ENCODE data around the gene ASAP3.

ASAP3 gene

GRCh38 chr1:23526329-23527041, 42.5 kb upstream of the ASAP3 start:
- H3K27me3 ChIP-seq (replicated peaks; ENCODE audit: insufficient read depth, low read length), result no peaks in the 10 kb centered on the region
- no peaks in the 10 kb centered on the region for H4K20me1 ChIP-seq (ENCODE audit: insufficient read depth, low read length)
- peaks cover 62% of the 10 kb centered on the region for H3F3A ChIP-seq (ENCODE audit: insufficient read depth, low read length)
- peaks cover 12% of the 10 kb centered on the region; the same call in 1 of the 2 replicates for H3K36me3 ChIP-seq (replicated peaks; ENCODE audit: insufficient read depth, low read length)
- H3K4me1 ChIP-seq (ENCODE audit: low read length), result peaks cover 46% of the 10 kb centered on the region
- H2AFZ ChIP-seq (ENCODE audit: low read length), result no peak overlapping the region
- no peak for TF ChIP-seq EZH2 (optimal IDR thresholded peaks at IDR 0.05; ENCODE audit: low read depth, low read length)
- no peak for TF ChIP-seq EZH2phosphoT487 (IDR thresholded peaks at IDR 0.05; ENCODE audit: low read length)
- TF ChIP-seq CTCF (IDR thresholded peaks at IDR 0.05; ENCODE audit: low read length), result no peak
- H3K9me3 ChIP-seq (replicated peaks; ENCODE audit: insufficient read depth, low read length), result no peaks in the 10 kb centered on the region
- DNase-seq, result peak; percentile 41
- H3K4me2 ChIP-seq (ENCODE audit: low read depth, low read length), result peak overlapping the region; percentile 74
- peak overlapping the region; percentile 95 for H3K27ac ChIP-seq (ENCODE audit: low read length)
- H3K9ac ChIP-seq (ENCODE audit: low read length), result peak overlapping the region; percentile 98
- H3K9me2 ChIP-seq (replicated peaks; ENCODE audit: insufficient read depth, low read length), result no peaks in the 10 kb centered on the region
- H3K4me3 ChIP-seq (ENCODE audit: low read length), result peak overlapping the region; percentile 95
- H3K79me2 ChIP-seq (ENCODE audit: low read length), result peaks cover 78% of the 10 kb centered on the region

- Histone ChIP-seq H3K36me3 (replicated peaks; ENCODE audit: insufficient read depth, low read length) (peaks cover 12% of the 10 kb centered on the region; the same call in 1 of the 2 replicates), H3K79me2 (ENCODE audit: low read length) (peaks cover 82% of the 10 kb centered on the region), H3K4me2 (ENCODE audit: low read depth, low read length) (peak overlapping the region; percentile 74), H3K4me1 (ENCODE audit: low read length) (peaks cover 45% of the 10 kb centered on the region), H3K4me3 (ENCODE audit: low read length) (peak overlapping the region; percentile 95), H3F3A (ENCODE audit: insufficient read depth, low read length) (peaks cover 62% of the 10 kb centered on the region), H2AFZ (ENCODE audit: low read length) (no peak overlapping the region), H3K27me3 (replicated peaks; ENCODE audit: insufficient read depth, low read length) (no peaks in the 10 kb centered on the region), H3K27ac (ENCODE audit: low read length) (peak overlapping the region; percentile 95), H3K9me3 (replicated peaks; ENCODE audit: insufficient read depth, low read length) (no peaks in the 10 kb centered on the region), H3K9me2 (replicated peaks; ENCODE audit: insufficient read depth, low read length) (no peaks in the 10 kb centered on the region), H4K20me1 (ENCODE audit: insufficient read depth, low read length) (no peaks in the 10 kb centered on the region), H3K9ac (ENCODE audit: low read length) (peak overlapping the region; percentile 98)
- TF ChIP-seq EZH2 (optimal IDR thresholded peaks at IDR 0.05; ENCODE audit: low read depth, low read length) (no peak), CTCF (IDR thresholded peaks at IDR 0.05; ENCODE audit: low read length) (no peak), EZH2phosphoT487 (IDR thresholded peaks at IDR 0.05; ENCODE audit: low read length) (no peak)
- DNase-seq, result peak; percentile 93
These were observed 41.7 kb upstream of the ASAP3 start for GRCh38 chr1:23525558-23526250.

GRCh38 chr1:23524716-23525401, 40.9 kb upstream of the ASAP3 start:
- no peak for TF ChIP-seq CTCF (IDR thresholded peaks at IDR 0.05; ENCODE audit: low read length)
- no peak for TF ChIP-seq EZH2 (optimal IDR thresholded peaks at IDR 0.05; ENCODE audit: low read depth, low read length)
- no peak for TF ChIP-seq EZH2phosphoT487 (IDR thresholded peaks at IDR 0.05; ENCODE audit: low read length)
- Histone ChIP-seq H3K4me2 (ENCODE audit: low read depth, low read length) (peak overlapping the region; percentile 74), H3K9ac (ENCODE audit: low read length) (peak overlapping the region; percentile 98), H3K27me3 (replicated peaks; ENCODE audit: insufficient read depth, low read length) (no peaks in the 10 kb centered on the region), H3F3A (ENCODE audit: insufficient read depth, low read length) (peaks cover 56% of the 10 kb centered on the region), H3K4me1 (ENCODE audit: low read length) (peaks cover 45% of the 10 kb centered on the region), H4K20me1 (ENCODE audit: insufficient read depth, low read length) (no peaks in the 10 kb centered on the region), H3K9me3 (replicated peaks; ENCODE audit: insufficient read depth, low read length) (no peaks in the 10 kb centered on the region), H2AFZ (ENCODE audit: low read length) (no peak overlapping the region), H3K9me2 (replicated peaks; ENCODE audit: insufficient read depth, low read length) (no peaks in the 10 kb centered on the region), H3K27ac (ENCODE audit: low read length) (peak overlapping the region; percentile 95), H3K79me2 (ENCODE audit: low read length) (peaks cover 80% of the 10 kb centered on the region), H3K4me3 (ENCODE audit: low read length) (peak overlapping the region; percentile 95), H3K36me3 (replicated peaks; ENCODE audit: insufficient read depth, low read length) (peaks cover 12% of the 10 kb centered on the region)
- peak; percentile 91 for DNase-seq

Measured in MM.1S (cell line).